T-helper 17 cell (primary cell): ENCODE results near the gene ARHGAP42. TPM values are rescaled to one million over a fixed set of nuclear protein-coding genes. Genes with fewer than 3 reads are reported as not detected.

Experiments used
- ATAC-seq: fragments of 150-1000 bp; cut with Tn5 transposase; 2 replicates; pipeline ENCODE4 v1.10.0; 2021; ENCODE audit warnings: mild to moderate bottlenecking, moderate library complexity
- DNase-seq, 3 donors: peaks; one replicate each; pipeline versions ENCODE4 v3.0.0 to v3.0.0-alpha.2; 2020 to 2021
- H3K9me3 ChIP-seq: one replicate; pipeline ENCODE4 v1.7.0; 2013; ENCODE audit warnings: low read length, mild to moderate bottlenecking; ENCODE audit not compliant: control insufficient read depth, poor library complexity, severe bottlenecking
- H3K27ac Mint-ChIP-seq: one replicate; pipeline ENCODE4 v1.8.0; 2022; ENCODE audit warnings: mild to moderate bottlenecking, moderate library complexity, mixed read lengths
- H3K27me3 Mint-ChIP-seq: one replicate; pipeline ENCODE4 v1.8.0; 2022; ENCODE audit warnings: mixed read lengths
- H3K36me3 Mint-ChIP-seq: one replicate; pipeline ENCODE4 v1.8.0; 2022; ENCODE audit warnings: low read depth, mixed read lengths
- H3K4me1 Mint-ChIP-seq: one replicate; pipeline ENCODE4 v1.8.0; 2022; ENCODE audit warnings: mild to moderate bottlenecking, mixed read lengths
- H3K4me3 Mint-ChIP-seq: one replicate; pipeline ENCODE4 v1.8.0; 2022; ENCODE audit warnings: mild to moderate bottlenecking, moderate library complexity, mixed read lengths
- total RNA-seq, 4 donors: library from RNA in 2 of 4; stranded (reverse) in 2 of 4; gene quantifications; one replicate each; pipeline ENCODE4 v1.2.3 and lab custom pipeline; 2022 to 2026

ARHGAP42 gene
- total RNA-seq, 2 donors from 2014 or later, result 0.12 to 0.31 TPM

- no peak for ATAC-seq
- no peaks in the 10 kb centered on the region for H3K4me1 Mint-ChIP-seq
- no peak for DNase-seq
- no peaks in the 10 kb centered on the region for H3K36me3 Mint-ChIP-seq
- no peaks in the 10 kb centered on the region for H3K27me3 Mint-ChIP-seq
- H3K9me3 ChIP-seq, result no peaks in the 10 kb centered on the region
- no peak overlapping the region for H3K27ac Mint-ChIP-seq
- H3K4me3 Mint-ChIP-seq, result no peak overlapping the region
These were observed 101.6 kb downstream of the ARHGAP42 start for GRCh38 chr11:100788561-100789295.

GRCh38 chr11:100789500-100789899 is 102.4 kb downstream of the ARHGAP42 start:
- ATAC-seq, result no peak
- H3K27me3 Mint-ChIP-seq, result no peaks in the 10 kb centered on the region
- no peaks in the 10 kb centered on the region for H3K4me1 Mint-ChIP-seq
- H3K9me3 ChIP-seq, result no peaks in the 10 kb centered on the region
- no peaks in the 10 kb centered on the region for H3K36me3 Mint-ChIP-seq
- H3K4me3 Mint-ChIP-seq, result no peak overlapping the region
- no peak for DNase-seq
- no peak overlapping the region for H3K27ac Mint-ChIP-seq

- H3K9me3 ChIP-seq, result no peaks in the 10 kb centered on the region
- H3K4me3 Mint-ChIP-seq, result no peak overlapping the region
- no peaks in the 10 kb centered on the region for H3K27me3 Mint-ChIP-seq
- no peaks in the 10 kb centered on the region for H3K4me1 Mint-ChIP-seq
- H3K27ac Mint-ChIP-seq, result no peak overlapping the region
- ATAC-seq, result no peak
- DNase-seq, result no peak
- H3K36me3 Mint-ChIP-seq, result no peaks in the 10 kb centered on the region
These were observed 103.0 kb downstream of the ARHGAP42 start for GRCh38 chr11:100790073-100790472.

GRCh38 chr11:100791103-100791502 is 104.0 kb downstream of the ARHGAP42 start:
- Mint-ChIP-seq H3K4me1 (no peaks in the 10 kb centered on the region), H3K27ac (no peak overlapping the region), H3K36me3 (no peaks in the 10 kb centered on the region), H3K4me3 (no peak overlapping the region), H3K27me3 (no peaks in the 10 kb centered on the region)
- H3K9me3 ChIP-seq, result no peaks in the 10 kb centered on the region
- ATAC-seq, result no peak
- no peak for DNase-seq

GRCh38 chr11:100791860-100792259 is 104.8 kb downstream of the ARHGAP42 start:
- H3K4me1 Mint-ChIP-seq, result no peaks in the 10 kb centered on the region
- no peaks in the 10 kb centered on the region for H3K9me3 ChIP-seq
- no peaks in the 10 kb centered on the region for H3K36me3 Mint-ChIP-seq
- no peaks in the 10 kb centered on the region for H3K27me3 Mint-ChIP-seq
- ATAC-seq, result no peak
- DNase-seq, result no peak
- no peak overlapping the region for H3K4me3 Mint-ChIP-seq
- no peak overlapping the region for H3K27ac Mint-ChIP-seq

- Mint-ChIP-seq H3K4me1 (no peaks in the 10 kb centered on the region), H3K36me3 (no peaks in the 10 kb centered on the region), H3K27ac (no peak overlapping the region), H3K4me3 (no peak overlapping the region), H3K27me3 (no peaks in the 10 kb centered on the region)
- H3K9me3 ChIP-seq, result no peaks in the 10 kb centered on the region
- no peak for ATAC-seq
- DNase-seq, result no peak
These were observed 106.4 kb downstream of the ARHGAP42 start for GRCh38 chr11:100793525-100793924.

- DNase-seq, result no peak
- Mint-ChIP-seq H3K27me3 (no peaks in the 10 kb centered on the region), H3K4me1 (no peaks in the 10 kb centered on the region), H3K4me3 (no peak overlapping the region), H3K27ac (no peak overlapping the region), H3K36me3 (no peaks in the 10 kb centered on the region)
- no peak for ATAC-seq
- no peaks in the 10 kb centered on the region for H3K9me3 ChIP-seq
These were observed 107.4 kb downstream of the ARHGAP42 start for GRCh38 chr11:100794446-100794845.

GRCh38 chr11:100799445-100799844 is 112.4 kb downstream of the ARHGAP42 start:
- no peak for ATAC-seq
- no peaks in the 10 kb centered on the region for H3K27me3 Mint-ChIP-seq
- no peaks in the 10 kb centered on the region for H3K9me3 ChIP-seq
- no peak for DNase-seq
- H3K36me3 Mint-ChIP-seq, result no peaks in the 10 kb centered on the region
- no peak overlapping the region for H3K27ac Mint-ChIP-seq
- no peaks in the 10 kb centered on the region for H3K4me1 Mint-ChIP-seq
- no peak overlapping the region for H3K4me3 Mint-ChIP-seq

- H3K36me3 Mint-ChIP-seq, result no peaks in the 10 kb centered on the region
- no peak for ATAC-seq
- no peak overlapping the region for H3K4me3 Mint-ChIP-seq
- H3K9me3 ChIP-seq, result no peaks in the 10 kb centered on the region
- no peak overlapping the region for H3K27ac Mint-ChIP-seq
- DNase-seq, result no peak
- H3K27me3 Mint-ChIP-seq, result no peaks in the 10 kb centered on the region
- H3K4me1 Mint-ChIP-seq, result no peaks in the 10 kb centered on the region
These were observed 113.1 kb downstream of the ARHGAP42 start for GRCh38 chr11:100800202-100800601.

GRCh38 chr11:100801225-100801999 is 114.3 kb downstream of the ARHGAP42 start:
- Mint-ChIP-seq H3K36me3 (no peaks in the 10 kb centered on the region), H3K27me3 (no peaks in the 10 kb centered on the region), H3K4me1 (no peaks in the 10 kb centered on the region), H3K4me3 (no peak overlapping the region), H3K27ac (no peak overlapping the region)
- DNase-seq (no peak), ATAC-seq (no peak)
- H3K9me3 ChIP-seq, result no peaks in the 10 kb centered on the region

GRCh38 chr11:100805506-100806199 is 118.6 kb downstream of the ARHGAP42 start:
- no peak for DNase-seq
- no peak for ATAC-seq
- no peaks in the 10 kb centered on the region for H3K36me3 Mint-ChIP-seq
- no peaks in the 10 kb centered on the region for H3K9me3 ChIP-seq
- no peaks in the 10 kb centered on the region for H3K4me1 Mint-ChIP-seq
- no peaks in the 10 kb centered on the region for H3K27me3 Mint-ChIP-seq
- H3K4me3 Mint-ChIP-seq, result no peak overlapping the region
- H3K27ac Mint-ChIP-seq, result no peak overlapping the region

- no peak for ATAC-seq
- no peak for DNase-seq
- Mint-ChIP-seq H3K4me1 (no peaks in the 10 kb centered on the region), H3K27me3 (no peaks in the 10 kb centered on the region), H3K36me3 (no peaks in the 10 kb centered on the region), H3K27ac (no peak overlapping the region), H3K4me3 (no peak overlapping the region)
- H3K9me3 ChIP-seq, result no peaks in the 10 kb centered on the region
These were observed 119.2 kb downstream of the ARHGAP42 start for GRCh38 chr11:100806296-100806695.

GRCh38 chr11:100808904-100809491 is 121.9 kb downstream of the ARHGAP42 start:
- no peak overlapping the region for H3K4me3 Mint-ChIP-seq
- H3K9me3 ChIP-seq, result no peaks in the 10 kb centered on the region
- no peaks in the 10 kb centered on the region for H3K36me3 Mint-ChIP-seq
- H3K27me3 Mint-ChIP-seq, result no peaks in the 10 kb centered on the region
- no peak overlapping the region for H3K27ac Mint-ChIP-seq
- H3K4me1 Mint-ChIP-seq, result no peaks in the 10 kb centered on the region
- ATAC-seq (no peak), DNase-seq (no peak)
